GM23248 (cell line): Measurements from ENCODE around the gene FAT1. TPM values are rescaled to one million over a fixed set of nuclear protein-coding genes. Genes with fewer than 3 reads are reported as not detected.

Experiments
- DNase-seq: peaks from one replicate; pipeline ENCODE4 v3.0.0-alpha.2; 2015
- H2AFZ ChIP-seq: fragments of 200-600 bp; sonication (generic); 2 replicates; pipeline ENCODE4 v1.6.1; 2016; ENCODE audit warnings: antibody characterized with exemption
- H3F3A ChIP-seq: fragments of 200-600 bp; sonication (generic); 2 replicates; pipeline ENCODE4 v1.6.1; 2016; ENCODE audit warnings: mild to moderate bottlenecking, antibody characterized with exemption, mixed run types; ENCODE audit not compliant: insufficient read depth
- H3K27ac ChIP-seq: fragments of 200-600 bp; sonication (generic); 2 replicates; pipeline ENCODE4 v1.5.1; 2016; ENCODE audit warnings: mild to moderate bottlenecking
- H3K27me3 ChIP-seq: fragments of 200-600 bp; sonication (generic); replicated peaks from 2 replicates; pipeline ENCODE4 v1.6.1; 2016; ENCODE audit warnings: mild to moderate bottlenecking; ENCODE audit not compliant: insufficient read depth
- H3K36me3 ChIP-seq: fragments of 200-600 bp; sonication (generic); 2 replicates; pipeline ENCODE4 v1.6.1; 2016; ENCODE audit warnings: low read depth, mild to moderate bottlenecking
- H3K4me1 ChIP-seq: fragments of 200-600 bp; sonication (generic); 2 replicates; pipeline ENCODE4 v1.6.1; 2016; ENCODE audit warnings: mild to moderate bottlenecking; ENCODE audit not compliant: insufficient read depth
- H3K4me2 ChIP-seq: fragments of 200-600 bp; sonication (generic); one replicate; pipeline ENCODE4 v1.6.1; 2016; ENCODE audit warnings: mild to moderate bottlenecking; ENCODE audit not compliant: unreplicated experiment
- H3K4me3 ChIP-seq: fragments of 200-600 bp; sonication (generic); 2 replicates; pipeline ENCODE4 v1.5.1; 2016; ENCODE audit warnings: mild to moderate bottlenecking
- H3K79me2 ChIP-seq: fragments of 200-600 bp; sonication (generic); 2 replicates; pipeline ENCODE4 v1.6.1; 2016; ENCODE audit warnings: mild to moderate bottlenecking; ENCODE audit not compliant: insufficient read depth
- H3K9ac ChIP-seq: fragments of 200-600 bp; sonication (generic); 2 replicates; pipeline ENCODE4 v1.6.1; 2016; ENCODE audit warnings: mild to moderate bottlenecking
- H3K9me2 ChIP-seq: fragments of 200-600 bp; sonication (generic); 2 replicates; pipeline ENCODE4 v1.6.1; 2016; ENCODE audit warnings: mixed run types, mild to moderate bottlenecking, moderate library complexity; ENCODE audit not compliant: insufficient read depth
- H3K9me3 ChIP-seq: fragments of 200-600 bp; sonication (generic); one replicate; pipeline ENCODE4 v1.6.1; 2017; ENCODE audit warnings: low read depth
- H4K20me1 ChIP-seq: fragments of 200-600 bp; sonication (generic); 2 replicates; pipeline ENCODE4 v1.6.0; 2016; ENCODE audit not compliant: insufficient read depth
- EZH2 ChIP-seq: fragments of 200-600 bp; sonication (generic); IDR thresholded peaks from 2 replicates; pipeline ENCODE4 v1.6.1; 2018; ENCODE audit warnings: antibody characterized with exemption, mild to moderate bottlenecking; ENCODE audit not compliant: insufficient read depth, poor library complexity, severe bottlenecking
- EZH2phosphoT487 ChIP-seq: fragments of 200-600 bp; sonication (generic); IDR thresholded peaks from 2 replicates; pipeline ENCODE4 v1.6.1; 2018; ENCODE audit warnings: antibody characterized with exemption, moderate library complexity, mild to moderate bottlenecking, low read depth; ENCODE audit not compliant: insufficient read depth
- WGBS, 2 experiments: methylation state at CpG; one replicate each; pipeline ENCODE4 v1.1.6; 2015 to 2017; ENCODE audit warnings: low lambda C conversion rate in 2 of 2, low coverage in 1 of 2; ENCODE audit errors: missing lambda C conversion rate in 2 of 2; 5-methylcytosine and 5-hydroxymethylcytosine counted together
- in situ Hi-C: fragments of 300-500 bp; cut with MboI; formaldehyde crosslinking; loops from 2 replicates; pipeline ENCODE4 v1.15.0; 2020
- polyA plus RNA-seq: library from polyadenylated mRNA; unstranded; fragments of >200 nt; fragmentation: Nextera tagmentation; extraction: Ambion mirVana; gene quantifications from 2 replicates; pipeline ENCODE4 v1.2.1, GENCODE V29; 2016
- total RNA-seq: library from RNA; depleted of rRNA; stranded (reverse); fragments of >200 nt; shearing (Covaris generic); gene quantifications from 2 replicates; pipeline ENCODE4 v1.2.3, GENCODE V29; 2014

FAT1 gene
- total and polyA plus RNA-seq, 2 experiments from 2014 or later, result 53.3 to 250 TPM

- no peaks in the 10 kb centered on the region for H4K20me1 ChIP-seq
- H3K36me3 ChIP-seq, result peaks cover 14% of the 10 kb centered on the region; the same call in 1 of the 2 replicates
- no peaks in the 10 kb centered on the region for H3K9me3 ChIP-seq
- no peak for TF ChIP-seq EZH2phosphoT487
- no peak overlapping the region for H3K9ac ChIP-seq
- no peak overlapping the region for H2AFZ ChIP-seq
- H3K4me3 ChIP-seq, result no peak overlapping the region
- H3K27ac ChIP-seq, result no peak overlapping the region
- no peaks in the 10 kb centered on the region for H3K27me3 ChIP-seq
- peaks cover 87% of the 10 kb centered on the region for H3K79me2 ChIP-seq
- peaks cover 21% of the 10 kb centered on the region for H3F3A ChIP-seq
- no peaks in the 10 kb centered on the region for H3K9me2 ChIP-seq
- DNase-seq, result no peak
- WGBS, 2 experiments, result 97 to 98% methylated on average over 4 of the region's 4 CpGs
- in situ Hi-C loops, result no loop called here
- H3K4me1 ChIP-seq, result peaks cover 14% of the 10 kb centered on the region
- H3K4me2 ChIP-seq, result no peak overlapping the region
Measured at GRCh38 chr4:186647821-186648220, 75.8 kb downstream of the FAT1 start.

GRCh38 chr4:186644737-186645261, 78.9 kb downstream of the FAT1 start:
- Histone ChIP-seq H2AFZ (no peak overlapping the region), H3K4me2 (peak overlapping the region; percentile 53), H3K79me2 (peaks cover 88% of the 10 kb centered on the region), H3K9me3 (no peaks in the 10 kb centered on the region), H3K36me3 (peaks cover 14% of the 10 kb centered on the region; the same call in 1 of the 2 replicates), H3K27ac (peak overlapping the region; percentile 54; the same call in 1 of the 2 replicates), H3K27me3 (no peaks in the 10 kb centered on the region), H3K4me3 (no peak overlapping the region), H3F3A (peaks cover 13% of the 10 kb centered on the region), H4K20me1 (no peaks in the 10 kb centered on the region), H3K4me1 (peaks cover 14% of the 10 kb centered on the region), H3K9ac (no peak overlapping the region), H3K9me2 (no peaks in the 10 kb centered on the region)
- DNase-seq, result no peak
- in situ Hi-C loops, result no loop called here
- 64 to 65% methylated on average over 9 of the region's 9 CpGs for WGBS, 2 experiments
- TF ChIP-seq EZH2 (no peak), EZH2phosphoT487 (no peak)

GRCh38 chr4:186644311-186644638, 79.4 kb downstream of the FAT1 start:
- in situ Hi-C loops, result no loop called here
- Histone ChIP-seq H3K36me3 (peaks cover 15% of the 10 kb centered on the region), H4K20me1 (no peaks in the 10 kb centered on the region), H2AFZ (no peak overlapping the region), H3K27me3 (no peaks in the 10 kb centered on the region), H3K4me1 (peaks cover 14% of the 10 kb centered on the region), H3K27ac (peak overlapping the region; percentile 54), H3F3A (peaks cover 13% of the 10 kb centered on the region), H3K4me2 (peak overlapping the region; percentile 53), H3K9ac (no peak overlapping the region), H3K9me2 (no peaks in the 10 kb centered on the region), H3K4me3 (0 out of 2 replicates have a peak overlapping the region, but pooled peaks have one; percentile 7), H3K79me2 (peaks cover 86% of the 10 kb centered on the region), H3K9me3 (no peaks in the 10 kb centered on the region)
- TF ChIP-seq EZH2phosphoT487 (no peak), EZH2 (no peak)
- 26 to 35% methylated on average over 2 of the region's 2 CpGs for WGBS, 2 experiments
- DNase-seq, result no peak

- peaks cover 13% of the 10 kb centered on the region for H3F3A ChIP-seq
- peak overlapping the region; percentile 54 for H3K27ac ChIP-seq
- WGBS, 2 experiments, result 84 to 88% methylated on average over 14 of the region's 14 CpGs
- peaks cover 14% of the 10 kb centered on the region for H3K4me1 ChIP-seq
- H3K79me2 ChIP-seq, result peaks cover 86% of the 10 kb centered on the region
- TF ChIP-seq EZH2 (no peak), EZH2phosphoT487 (no peak)
- no peak overlapping the region for H2AFZ ChIP-seq
- H3K27me3 ChIP-seq, result no peaks in the 10 kb centered on the region
- DNase-seq, result peak; percentile 81
- no peak overlapping the region for H3K9ac ChIP-seq
- H3K36me3 ChIP-seq, result peaks cover 14% of the 10 kb centered on the region
- no peaks in the 10 kb centered on the region for H4K20me1 ChIP-seq
- H3K9me3 ChIP-seq, result no peaks in the 10 kb centered on the region
- in situ Hi-C loops, result no loop called here
- no peaks in the 10 kb centered on the region for H3K9me2 ChIP-seq
- H3K4me3 ChIP-seq, result 0 out of 2 replicates have a peak overlapping the region, but pooled peaks have one; percentile 7
- H3K4me2 ChIP-seq, result peak overlapping the region; percentile 53
Measured at GRCh38 chr4:186643501-186644310, 80.0 kb downstream of the FAT1 start.
